ENCODE measurements around the gene INTS15.

GRCh38 chr7:6589151-6589828 is 531 bp upstream of the INTS15 start:
- TF ChIP-seq, protein P1, sequence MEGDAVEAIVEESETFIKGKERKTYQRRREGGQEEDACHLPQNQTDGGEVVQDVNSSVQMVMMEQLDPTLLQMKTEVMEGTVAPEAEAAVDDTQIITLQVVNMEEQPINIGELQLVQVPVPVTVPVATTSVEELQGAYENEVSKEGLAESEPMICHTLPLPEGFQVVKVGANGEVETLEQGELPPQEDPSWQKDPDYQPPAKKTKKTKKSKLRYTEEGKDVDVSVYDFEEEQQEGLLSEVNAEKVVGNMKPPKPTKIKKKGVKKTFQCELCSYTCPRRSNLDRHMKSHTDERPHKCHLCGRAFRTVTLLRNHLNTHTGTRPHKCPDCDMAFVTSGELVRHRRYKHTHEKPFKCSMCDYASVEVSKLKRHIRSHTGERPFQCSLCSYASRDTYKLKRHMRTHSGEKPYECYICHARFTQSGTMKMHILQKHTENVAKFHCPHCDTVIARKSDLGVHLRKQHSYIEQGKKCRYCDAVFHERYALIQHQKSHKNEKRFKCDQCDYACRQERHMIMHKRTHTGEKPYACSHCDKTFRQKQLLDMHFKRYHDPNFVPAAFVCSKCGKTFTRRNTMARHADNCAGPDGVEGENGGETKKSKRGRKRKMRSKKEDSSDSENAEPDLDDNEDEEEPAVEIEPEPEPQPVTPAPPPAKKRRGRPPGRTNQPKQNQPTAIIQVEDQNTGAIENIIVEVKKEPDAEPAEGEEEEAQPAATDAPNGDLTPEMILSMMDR (IDR thresholded peaks at IDR 0.05): peak in 1 of 7 experiments; percentile 5
- TF ChIP-seq POLR2AphosphoS5 (IDR thresholded peaks at IDR 0.05) (no peak), POLR2A (IDR thresholded peaks at IDR 0.05) (no peak)
